Heart left ventricle (tissue), 16 donors: ENCODE results near the gene TNFAIP8L3. TPM values are rescaled to one million over a fixed set of nuclear protein-coding genes. Genes with fewer than 3 reads are reported as not detected.

ENCODE experiments used
- ATAC-seq, 4 donors: fragments of 200-7000 bp; cut with Tn5 transposase; one replicate each; pipeline ENCODE4 v1.9.1; 2020 to 2022; ENCODE audit warnings: moderate library complexity in 4 of 4, mild to moderate bottlenecking in 3 of 4, moderate number of reproducible peaks in 1 of 4
- DNase-seq, 5 donors: peaks; one replicate each; pipeline ENCODE4 v3.0.0-alpha.2; 2020
- H3K27ac ChIP-seq, 12 donors: fragments of 200-600 bp; sonication (generic) in 4 of 12; one replicate each; pipeline versions ENCODE4 v1.5.0 to v1.8.0; 2016 to 2022; ENCODE audit warnings: mild to moderate bottlenecking in 2 of 12
- H3K27me3 ChIP-seq, 9 donors: fragments of 200-600 bp; sonication (generic) in 2 of 9; one replicate each; pipeline versions ENCODE4 v1.5.1 to v1.8.0; 2016 to 2022; ENCODE audit warnings: mild to moderate bottlenecking in 3 of 9
- H3K36me3 ChIP-seq, 9 donors: fragments of 200-600 bp; sonication (generic) in 2 of 9; one replicate each; pipeline versions ENCODE4 v1.5.0 to v1.8.0; 2018 to 2022; ENCODE audit warnings: mild to moderate bottlenecking in 2 of 9
- H3K4me1 ChIP-seq, 12 donors: fragments of 200-600 bp; sonication (generic) in 4 of 12; one replicate each; pipeline versions ENCODE4 v1.5.0 to v1.8.0; 2016 to 2022; ENCODE audit warnings: mild to moderate bottlenecking in 3 of 12
- H3K4me3 ChIP-seq, 12 donors: fragments of 200-600 bp; sonication (generic) in 4 of 12; one replicate each; pipeline versions ENCODE4 v1.5.0 to v1.8.0; 2017 to 2022; ENCODE audit warnings: mild to moderate bottlenecking in 9 of 12, moderate library complexity in 4 of 12
- H3K9me3 ChIP-seq, 12 donors: fragments of 200-600 bp; sonication (generic) in 4 of 12; one replicate each; pipeline versions ENCODE4 v1.5.0 to v1.8.0; 2016 to 2022; ENCODE audit warnings: mild to moderate bottlenecking in 1 of 12
- POLR2A ChIP-seq, 2 donors: fragments of 450-650 bp; IDR thresholded peaks; one replicate each; pipeline ENCODE4 v1.6.1; 2017; ENCODE audit warnings: antibody characterized with exemption in 2 of 2, mild to moderate bottlenecking in 2 of 2, moderate library complexity in 2 of 2
- WGBS, 4 donors: extraction: QIAGEN DNeasy Blood & Tissue Kit in 2 of 4; methylation state at CpG; one replicate each; pipeline versions ENCODE4 v1.1.5 to v1.1.7; 2013 to 2018; 5-methylcytosine and 5-hydroxymethylcytosine counted together
- intact Hi-C, 10 donors: fragments of 100-400 bp; cut with DNase I; formaldehyde crosslinking; loops; one replicate each; pipeline versions ENCODE4 v1.11.1 to v1.14.2; 2022
- polyA plus RNA-seq, 2 donors: library from polyadenylated mRNA; stranded (reverse); fragments of 200-250 nt; gene quantifications; one replicate each; pipeline ENCODE4 v1.2.3, GENCODE V29; 2013
- total RNA-seq, 9 donors: library from RNA; depleted of rRNA in 2 of 9; stranded (reverse); fragments of >200 nt in 2 of 9; fragmentation: NEBNext Ultra II Directional in 3 of 9; extraction: Animal tissue kit (Norgen Biotek cat#: 25700) in 3 of 9; gene quantifications; one replicate each; pipeline versions ENCODE4 v1.1.0 to v1.2.4, GENCODE V29; 2016 to 2023
- TF ChIP-seq, protein P1 (sequence below), 12 donors: fragments of 200-600 bp; sonication (generic) in 4 of 12; IDR thresholded peaks; one replicate each; pipeline versions ENCODE4 v1.5.0 to v1.8.0; 2018 to 2022; ENCODE audit warnings: antibody characterized with exemption in 12 of 12, mild to moderate bottlenecking in 5 of 12
- donor health status: ischemic (EF 13 %, LVEDD 7.1; RV severe dilation, severe dysfunction).
- donor health status: healthy with polysubstance abuse.
- donor health status: DM: no; HTN: yes; CAD: no.
- donor health status: DM: no; HTN: no; CAD: no.
- donor health status: ischemic (EF 25% LVEDD 6.9; RV normal size, moderate dysfunction).
- donor health status: ischemic (EF 25% LVEDD 5.7; RV mildly dilated, moderate dysfunction).
- donor health status: healthy.
- donor health status: DM: yes; HTN: yes; CAD: no.
- donor health status: ischemic (EF 35%, LVEDD 5.7; RV mildly dilated, moderate dysfunction).
- donor health status: nonischemic (EF 11% LVEDD 7.7; RV severe dilation, severe dysfunction).
- donor health status: DM: yes; HTN: yes; CAD: no.
- donor health status: PGD.
- donor health status: ischemic (EF 29% LVEDD 5.4; RV normal size, mild dysfunction).
- donor health status: nonischemic (EF 23%, LVEDD 6.1; RV moderate dilation, normal function).

TNFAIP8L3 gene
- total and polyA plus RNA-seq, 11 donors, result 1.3 to 28.0 (median 3.1) TPM

DNA sequence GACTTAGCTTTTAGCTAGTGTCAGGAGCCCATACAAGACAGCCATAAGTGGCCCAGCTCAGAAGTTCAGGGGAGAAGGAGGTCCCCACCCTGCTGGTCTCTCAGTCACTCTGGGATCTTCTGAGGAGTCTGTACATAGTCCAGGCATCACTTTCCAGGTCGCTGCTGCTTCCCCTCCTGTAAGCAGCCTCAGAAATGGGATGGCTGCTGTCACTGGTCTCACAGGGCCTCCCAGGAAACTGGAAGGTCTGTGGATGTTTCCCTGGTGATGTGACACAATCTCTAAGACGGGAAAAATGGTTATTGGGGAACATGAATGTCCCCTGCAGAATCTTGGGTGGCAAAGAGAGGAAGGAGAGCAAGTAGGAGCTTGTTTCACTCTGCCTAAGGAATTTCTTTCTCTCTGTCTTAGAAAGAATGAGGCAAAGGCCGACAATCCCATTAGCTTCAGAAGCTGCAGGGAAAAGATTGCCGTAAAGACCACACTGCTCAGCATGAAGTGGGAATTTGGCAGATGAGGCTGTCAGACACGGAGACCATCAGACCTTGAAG lies 43.2 kb upstream of the TNFAIP8L3 start:
- WGBS, 4 donors, result 55 to 71% (median 66%) methylated on average over 5 of the region's 5 CpGs
- Histone ChIP-seq H3K36me3 (no peaks in the 10 kb centered on the region), H3K4me1 (peaks cover 0 to 9% (median 0%) of the 10 kb centered on the region in 12 donors), H3K27me3 (no peaks in the 10 kb centered on the region), H3K27ac (no peak overlapping the region), H3K9me3 (peaks cover 0 to 14% (median 4%) of the 10 kb centered on the region in 12 donors), H3K4me3 (no peak overlapping the region)
- TF ChIP-seq, protein P1, sequence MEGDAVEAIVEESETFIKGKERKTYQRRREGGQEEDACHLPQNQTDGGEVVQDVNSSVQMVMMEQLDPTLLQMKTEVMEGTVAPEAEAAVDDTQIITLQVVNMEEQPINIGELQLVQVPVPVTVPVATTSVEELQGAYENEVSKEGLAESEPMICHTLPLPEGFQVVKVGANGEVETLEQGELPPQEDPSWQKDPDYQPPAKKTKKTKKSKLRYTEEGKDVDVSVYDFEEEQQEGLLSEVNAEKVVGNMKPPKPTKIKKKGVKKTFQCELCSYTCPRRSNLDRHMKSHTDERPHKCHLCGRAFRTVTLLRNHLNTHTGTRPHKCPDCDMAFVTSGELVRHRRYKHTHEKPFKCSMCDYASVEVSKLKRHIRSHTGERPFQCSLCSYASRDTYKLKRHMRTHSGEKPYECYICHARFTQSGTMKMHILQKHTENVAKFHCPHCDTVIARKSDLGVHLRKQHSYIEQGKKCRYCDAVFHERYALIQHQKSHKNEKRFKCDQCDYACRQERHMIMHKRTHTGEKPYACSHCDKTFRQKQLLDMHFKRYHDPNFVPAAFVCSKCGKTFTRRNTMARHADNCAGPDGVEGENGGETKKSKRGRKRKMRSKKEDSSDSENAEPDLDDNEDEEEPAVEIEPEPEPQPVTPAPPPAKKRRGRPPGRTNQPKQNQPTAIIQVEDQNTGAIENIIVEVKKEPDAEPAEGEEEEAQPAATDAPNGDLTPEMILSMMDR (IDR thresholded peaks at IDR 0.05), result no peak
- TF ChIP-seq POLR2A (IDR thresholded peaks at IDR 0.05), result no peak
- intact Hi-C loops, result loop anchor here in 1 of 10 donors (10.0 kb wide), 1 partner anchor 63 kb away; no protein-coding TSS in a partner anchor
- DNase-seq (no peak), ATAC-seq (no peak)

DNA sequence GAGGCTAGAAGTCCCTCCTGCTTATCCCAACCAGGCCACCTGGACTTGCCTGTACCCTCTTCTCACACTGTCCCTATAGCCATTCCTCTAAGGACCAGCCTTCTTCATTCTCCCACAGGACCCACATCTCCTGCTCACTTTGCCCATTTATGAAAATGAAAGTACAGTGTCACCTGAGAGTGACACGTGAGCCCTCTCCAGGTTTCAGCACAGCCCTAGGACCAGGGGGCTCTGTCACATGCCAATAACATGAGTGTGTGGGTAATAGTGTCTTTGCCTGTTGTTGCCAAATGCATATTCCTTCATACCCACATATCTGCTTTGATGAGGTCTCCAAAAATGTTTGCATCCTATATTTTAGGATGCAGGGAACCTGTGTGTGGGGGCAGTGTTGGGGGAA lies 42.3 kb upstream of the TNFAIP8L3 start:
- peaks cover 0 to 14% (median 4%) of the 10 kb centered on the region in 12 donors for H3K9me3 ChIP-seq
- intact Hi-C loops, result loop anchor here in 1 of 10 donors (10.0 kb wide), 1 partner anchor 62 kb away; no protein-coding TSS in a partner anchor
- DNase-seq (no peak), ATAC-seq (no peak)
- peaks cover 0 to 17% (median 0%) of the 10 kb centered on the region in 12 donors for H3K4me1 ChIP-seq
- TF ChIP-seq POLR2A (IDR thresholded peaks at IDR 0.05), result no peak
- TF ChIP-seq, protein P1 (IDR thresholded peaks at IDR 0.05), result no peak
- H3K27me3 ChIP-seq, result no peaks in the 10 kb centered on the region
- H3K27ac ChIP-seq, result no peak overlapping the region
- WGBS, 4 donors, result 71 to 84% (median 79%) methylated on average over 1 of the region's 1 CpG
- no peaks in the 10 kb centered on the region for H3K36me3 ChIP-seq
- H3K4me3 ChIP-seq, result no peak overlapping the region

DNA sequence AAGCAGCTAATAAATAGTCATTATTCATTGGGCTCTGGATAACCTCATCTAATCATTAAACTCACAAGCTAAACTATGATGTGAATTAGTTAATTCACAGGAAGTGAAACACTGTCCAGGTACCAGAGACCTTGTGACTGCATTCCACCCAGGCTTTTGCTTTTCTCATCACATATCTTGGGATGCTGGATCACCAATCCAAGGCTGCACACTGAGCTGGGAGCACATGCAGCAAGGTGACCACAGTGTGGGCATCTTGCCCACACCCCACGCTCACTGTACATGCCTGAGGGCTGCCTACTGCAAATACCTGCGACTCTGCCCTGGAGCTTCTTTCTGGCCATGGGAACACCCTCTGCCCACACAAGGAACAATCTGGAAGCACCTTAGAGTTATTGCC lies 40.6 kb upstream of the TNFAIP8L3 start:
- 89 to 93% (median 90%) methylated on average over 2 of the region's 2 CpGs for WGBS, 4 donors
- Histone ChIP-seq H3K27ac (no peak overlapping the region), H3K9me3 (peaks cover 0 to 8% (median 1%) of the 10 kb centered on the region in 12 donors), H3K36me3 (no peaks in the 10 kb centered on the region), H3K27me3 (no peaks in the 10 kb centered on the region), H3K4me3 (no peak overlapping the region), H3K4me1 (peaks cover 0 to 17% (median 0%) of the 10 kb centered on the region in 12 donors)
- intact Hi-C loops, result loop anchor here in 1 of 10 donors (10.0 kb wide), 1 partner anchor 60 kb away; no protein-coding TSS in a partner anchor
- ATAC-seq, result no peak
- TF ChIP-seq, protein P1 (IDR thresholded peaks at IDR 0.05), result no peak
- no peak for TF ChIP-seq POLR2A (IDR thresholded peaks at IDR 0.05)
- DNase-seq, result no peak

DNA sequence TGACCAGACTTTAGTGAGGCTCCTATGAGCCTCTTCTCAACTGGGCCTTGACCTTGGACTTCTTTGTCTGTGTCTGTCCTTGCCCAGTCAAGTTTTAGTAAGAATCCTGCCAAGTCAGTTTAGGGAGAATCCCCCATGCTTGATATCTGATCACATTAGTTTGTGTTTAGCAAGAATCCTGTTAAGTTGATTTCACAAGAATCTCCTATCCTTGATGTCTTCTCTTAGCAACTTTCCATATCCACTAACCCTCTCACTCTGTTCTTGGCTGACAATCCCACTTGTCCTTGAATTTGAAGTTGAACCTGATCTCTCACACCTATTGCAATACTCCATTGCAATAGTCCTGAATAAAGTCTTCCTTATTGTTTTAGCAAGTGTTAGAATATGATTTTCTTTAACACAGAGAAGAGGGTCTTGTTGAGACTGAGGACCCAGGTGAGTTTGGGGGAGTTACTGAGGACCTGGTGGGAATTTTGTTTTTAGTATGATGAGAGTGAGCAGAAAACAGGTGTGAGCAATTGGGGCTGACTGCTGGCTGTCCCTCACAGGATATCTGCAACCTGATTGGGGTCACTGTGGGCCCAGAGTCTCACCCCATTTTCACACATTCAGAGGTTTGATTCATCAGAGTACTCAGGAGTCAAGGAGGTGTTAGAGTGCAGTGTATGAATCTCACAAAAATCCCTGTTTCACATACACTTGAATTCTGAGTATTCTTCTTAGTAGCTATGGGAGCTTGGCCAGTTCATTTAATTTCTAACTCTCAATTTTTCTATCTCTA lies 39.9 kb upstream of the TNFAIP8L3 start:
- intact Hi-C loops, result loop anchor here in 1 of 10 donors (10.0 kb wide), 1 partner anchor 60 kb away; no protein-coding TSS in a partner anchor
- no peaks in the 10 kb centered on the region for H3K27me3 ChIP-seq
- H3K36me3 ChIP-seq, result no peaks in the 10 kb centered on the region
- H3K4me3 ChIP-seq, result no peak overlapping the region
- DNase-seq (no peak), ATAC-seq (no peak)
- TF ChIP-seq POLR2A (IDR thresholded peaks at IDR 0.05), result no peak
- TF ChIP-seq, protein P1 (IDR thresholded peaks at IDR 0.05), result no peak
- H3K4me1 ChIP-seq, result peaks cover 0 to 17% (median 0%) of the 10 kb centered on the region in 12 donors
- no peak overlapping the region for H3K27ac ChIP-seq
- H3K9me3 ChIP-seq, result peaks cover 0 to 1% (median 0%) of the 10 kb centered on the region in 12 donors
